NB4 (cell line): ENCODE data around the gene WFS1.

ENCODE experiments used
- MAX ChIP-seq: IDR thresholded peaks from 2 replicates; pipeline ENCODE4 v1.6.1; 2011; ENCODE audit warnings: low read depth, low read length
- MYC ChIP-seq: IDR thresholded peaks from 2 replicates; pipeline ENCODE4 v1.6.1; 2011; ENCODE audit warnings: low read depth, low read length
- POLR2A ChIP-seq: IDR thresholded peaks from 2 replicates; pipeline ENCODE4 v1.6.1; 2011; ENCODE audit warnings: mild to moderate bottlenecking; ENCODE audit not compliant: insufficient read length; ENCODE audit errors: extremely low read depth
- TF ChIP-seq, protein P1 (sequence below): IDR thresholded peaks from one replicate; pipeline ENCODE4 v1.5.1; 2012; ENCODE audit warnings: low read depth, low read length

DNA sequence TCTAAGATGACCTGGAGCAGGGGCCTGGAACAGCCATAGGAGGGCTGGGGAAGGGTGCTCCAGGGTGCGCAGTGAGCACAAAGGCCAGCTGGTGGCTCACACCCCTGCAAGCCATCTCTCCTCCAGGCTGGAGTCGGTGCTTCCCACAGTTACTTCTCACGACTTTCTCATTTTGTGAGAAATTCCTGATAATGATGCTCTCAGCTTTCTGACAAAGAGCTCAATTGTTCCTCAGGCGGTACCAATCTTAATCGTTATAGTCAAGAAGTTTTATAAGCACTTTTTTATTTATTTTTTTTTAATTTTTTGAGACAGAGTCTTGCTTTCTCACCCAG, 11.7 kb upstream of the WFS1 start:
- TF ChIP-seq POLR2A (no peak), MAX (no peak), MYC (no peak)
- TF ChIP-seq, protein P1, sequence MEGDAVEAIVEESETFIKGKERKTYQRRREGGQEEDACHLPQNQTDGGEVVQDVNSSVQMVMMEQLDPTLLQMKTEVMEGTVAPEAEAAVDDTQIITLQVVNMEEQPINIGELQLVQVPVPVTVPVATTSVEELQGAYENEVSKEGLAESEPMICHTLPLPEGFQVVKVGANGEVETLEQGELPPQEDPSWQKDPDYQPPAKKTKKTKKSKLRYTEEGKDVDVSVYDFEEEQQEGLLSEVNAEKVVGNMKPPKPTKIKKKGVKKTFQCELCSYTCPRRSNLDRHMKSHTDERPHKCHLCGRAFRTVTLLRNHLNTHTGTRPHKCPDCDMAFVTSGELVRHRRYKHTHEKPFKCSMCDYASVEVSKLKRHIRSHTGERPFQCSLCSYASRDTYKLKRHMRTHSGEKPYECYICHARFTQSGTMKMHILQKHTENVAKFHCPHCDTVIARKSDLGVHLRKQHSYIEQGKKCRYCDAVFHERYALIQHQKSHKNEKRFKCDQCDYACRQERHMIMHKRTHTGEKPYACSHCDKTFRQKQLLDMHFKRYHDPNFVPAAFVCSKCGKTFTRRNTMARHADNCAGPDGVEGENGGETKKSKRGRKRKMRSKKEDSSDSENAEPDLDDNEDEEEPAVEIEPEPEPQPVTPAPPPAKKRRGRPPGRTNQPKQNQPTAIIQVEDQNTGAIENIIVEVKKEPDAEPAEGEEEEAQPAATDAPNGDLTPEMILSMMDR = no peak
